ENCODE measurements around the gene AMBP.

DNA sequence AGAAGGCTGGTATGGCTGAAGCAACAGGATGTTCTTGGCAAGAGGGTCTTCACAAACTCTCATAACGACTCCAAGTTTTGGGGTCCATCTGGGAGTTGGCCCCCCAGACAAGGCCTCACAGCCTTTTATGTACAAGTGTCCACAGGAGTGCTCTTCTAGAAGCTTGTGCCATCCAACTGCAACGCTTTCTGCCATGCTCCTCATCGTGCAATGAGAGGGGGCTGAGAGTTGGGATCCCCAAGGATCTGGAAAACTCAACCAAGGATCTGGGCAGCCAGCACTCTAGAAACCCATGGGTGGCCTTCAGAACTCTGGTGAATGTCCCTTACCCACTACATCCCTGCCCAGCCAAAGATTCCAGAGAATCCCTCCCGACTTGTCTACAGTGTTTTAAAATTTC, 8.5 kb upstream of the AMBP start:
- TF ChIP-seq, protein P1, sequence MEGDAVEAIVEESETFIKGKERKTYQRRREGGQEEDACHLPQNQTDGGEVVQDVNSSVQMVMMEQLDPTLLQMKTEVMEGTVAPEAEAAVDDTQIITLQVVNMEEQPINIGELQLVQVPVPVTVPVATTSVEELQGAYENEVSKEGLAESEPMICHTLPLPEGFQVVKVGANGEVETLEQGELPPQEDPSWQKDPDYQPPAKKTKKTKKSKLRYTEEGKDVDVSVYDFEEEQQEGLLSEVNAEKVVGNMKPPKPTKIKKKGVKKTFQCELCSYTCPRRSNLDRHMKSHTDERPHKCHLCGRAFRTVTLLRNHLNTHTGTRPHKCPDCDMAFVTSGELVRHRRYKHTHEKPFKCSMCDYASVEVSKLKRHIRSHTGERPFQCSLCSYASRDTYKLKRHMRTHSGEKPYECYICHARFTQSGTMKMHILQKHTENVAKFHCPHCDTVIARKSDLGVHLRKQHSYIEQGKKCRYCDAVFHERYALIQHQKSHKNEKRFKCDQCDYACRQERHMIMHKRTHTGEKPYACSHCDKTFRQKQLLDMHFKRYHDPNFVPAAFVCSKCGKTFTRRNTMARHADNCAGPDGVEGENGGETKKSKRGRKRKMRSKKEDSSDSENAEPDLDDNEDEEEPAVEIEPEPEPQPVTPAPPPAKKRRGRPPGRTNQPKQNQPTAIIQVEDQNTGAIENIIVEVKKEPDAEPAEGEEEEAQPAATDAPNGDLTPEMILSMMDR (IDR thresholded peaks at IDR 0.05; ENCODE audit: low read length), result no peak
- no peak for TF ChIP-seq EZH2phosphoT487 (IDR thresholded peaks at IDR 0.05; ENCODE audit: low read length)
- no peak for TF ChIP-seq EZH2 (optimal IDR thresholded peaks at IDR 0.05; ENCODE audit: low read depth, low read length)

All from MM.1S (cell line).